TTC549 (cell line): Measurements from ENCODE around the gene SLC25A30.
A peak's percentile ranks its signal among the peaks of the same experiment; 100 is the strongest.

Experiments
- FAIRE-seq: peaks from 2 replicates; lab custom pipeline; 2012; peaks lifted over from hg19 to GRCh38; lab: Jason Lieb, UNC

The SLC25A30 gene

GRCh38 chr13:45417790-45418534 lies at the start of gene SLC25A30:
Gene SLC25A30, minus strand, starts transcription at chr13:45418373. Its CDS starts 6,948 bp downstream, at chr13:45411425.
- FAIRE-seq: no peak

GRCh38 chr13:45466359-45466758 lies 48.2 kb upstream of the SLC25A30 start:
- FAIRE-seq: no peak

- peak; percentile 94 for FAIRE-seq
Observed at GRCh38 chr13:45464687-45465453, 46.7 kb upstream of the SLC25A30 start, which contains the start of gene COG3. Gene COG3, plus strand, starts transcription at chr13:45464939. Its CDS starts 98 bp downstream, at chr13:45465037.

DNA sequence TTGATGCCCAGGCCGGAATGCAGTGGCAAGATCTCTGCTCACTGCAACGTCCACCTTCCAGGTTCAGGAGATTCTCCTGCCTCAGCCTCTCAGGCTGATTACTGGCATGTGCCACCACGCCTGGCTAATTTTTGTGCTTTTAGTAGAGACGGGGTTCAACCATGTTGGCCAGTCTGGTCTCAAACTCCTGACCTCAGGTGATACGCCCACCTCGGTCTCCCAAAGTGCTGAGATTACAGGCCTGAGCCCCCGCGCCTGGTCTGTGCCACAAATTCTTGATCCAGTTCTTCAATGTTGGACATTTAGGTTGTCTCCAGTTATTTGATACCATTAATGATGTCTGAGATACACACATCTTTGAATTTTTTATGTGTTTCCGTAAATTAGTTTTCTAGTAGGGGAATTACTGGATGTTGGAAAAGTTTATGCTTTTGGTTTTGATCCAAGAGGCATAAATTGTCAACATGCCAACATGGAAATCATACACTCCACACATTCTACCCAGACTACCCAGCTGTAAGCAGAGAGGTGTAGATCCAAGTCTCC lies 46.0 kb upstream of the SLC25A30 start:
- FAIRE-seq: no peak

GRCh38 chr13:45456196-45456972 lies 38.2 kb upstream of the SLC25A30 start:
- no peak for FAIRE-seq

DNA sequence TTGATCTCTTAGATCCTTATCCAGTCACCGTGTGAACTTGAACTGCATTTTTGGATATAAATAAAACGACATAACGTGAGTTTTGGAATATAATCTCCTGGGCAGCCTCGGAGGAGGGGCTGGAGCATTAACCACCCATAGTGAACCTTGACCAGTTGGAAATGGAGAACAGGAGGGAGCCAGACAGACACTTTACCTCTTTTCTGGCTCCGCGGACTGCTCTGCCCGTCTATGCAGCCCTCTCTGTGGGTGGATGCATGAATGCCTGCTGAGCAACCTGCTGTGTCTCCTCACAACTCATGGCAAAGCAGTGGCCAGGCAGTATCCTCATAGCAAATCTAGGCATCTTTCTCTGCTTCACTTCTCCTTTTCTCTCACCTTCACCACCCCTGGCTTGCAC lies 36.0 kb upstream of the SLC25A30 start:
- FAIRE-seq: no peak

DNA sequence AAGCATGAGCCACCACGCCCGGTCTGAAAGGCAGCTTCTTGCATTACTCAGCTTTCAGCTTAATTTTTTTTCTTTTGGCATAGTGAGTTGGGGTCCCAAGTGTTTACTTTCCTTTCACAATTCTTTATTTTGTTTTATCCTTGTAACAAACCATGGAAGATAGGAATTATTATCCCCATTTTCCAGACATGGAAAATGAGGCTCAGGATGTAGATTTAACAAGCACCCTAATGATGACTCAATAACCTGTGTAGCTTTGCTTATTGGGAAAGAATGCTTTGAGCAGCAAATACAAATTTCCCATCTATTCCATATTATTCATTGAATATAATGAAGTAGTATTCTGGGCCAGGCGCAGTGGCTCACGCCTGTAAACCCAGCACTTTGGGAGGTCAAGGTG lies 33.1 kb upstream of the SLC25A30 start:
- no peak for FAIRE-seq

DNA sequence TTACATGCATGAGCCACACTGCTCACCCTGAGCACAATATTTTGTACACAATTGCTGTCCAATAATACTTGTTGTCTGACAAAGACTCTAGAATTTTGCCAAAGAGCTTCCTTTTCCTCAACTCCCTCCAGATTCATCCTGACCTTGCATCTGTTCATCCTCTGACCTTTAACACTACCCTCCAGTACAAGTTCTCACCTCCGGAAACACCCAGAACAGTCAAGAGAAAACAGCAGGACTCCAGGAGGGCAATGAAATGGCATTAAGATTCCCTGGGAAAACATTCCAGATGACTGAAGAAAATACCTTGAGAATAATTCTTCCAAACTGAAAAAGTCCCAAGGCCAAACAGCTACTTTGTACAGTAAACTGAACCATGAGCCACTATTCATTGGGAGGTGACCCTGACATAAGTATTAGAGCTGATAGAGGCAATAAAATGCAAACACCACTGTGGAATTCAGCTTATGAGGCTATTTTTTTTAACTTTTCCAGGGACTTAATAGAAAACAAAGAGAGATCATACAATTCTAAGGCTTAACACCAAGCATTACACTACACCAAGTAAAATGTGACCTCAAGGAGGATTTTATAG lies 30.9 kb upstream of the SLC25A30 start:
- no peak for FAIRE-seq

DNA sequence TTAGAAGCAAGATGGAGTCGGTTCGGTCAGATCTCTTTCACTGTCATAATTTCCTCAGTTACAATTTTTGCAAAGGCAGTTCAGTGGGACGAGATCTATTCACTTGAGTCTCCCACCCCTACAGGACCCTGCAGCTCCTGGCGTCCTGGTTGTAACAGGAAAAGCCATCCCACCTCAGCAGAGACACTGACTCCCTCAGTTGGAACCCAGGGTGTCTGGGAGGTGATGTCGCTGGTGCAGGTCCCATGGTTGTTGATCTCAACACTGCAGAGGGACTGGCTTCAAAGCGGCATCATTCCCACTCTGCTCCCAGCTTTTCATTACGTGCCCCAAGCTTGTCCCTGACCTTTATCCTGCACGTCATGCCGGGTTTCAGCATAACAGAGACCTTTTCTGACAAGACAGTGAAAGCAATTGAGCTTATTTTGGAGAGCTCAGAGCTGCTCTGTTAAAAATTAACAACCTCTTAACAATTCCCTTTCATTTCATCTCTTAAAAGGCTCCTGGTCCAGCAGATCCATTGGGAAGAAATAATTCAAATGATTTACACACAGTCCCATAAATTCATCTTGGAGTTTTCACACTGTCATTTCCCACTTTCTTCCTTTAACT lies 29.0 kb upstream of the SLC25A30 start:
- FAIRE-seq: no peak

GRCh38 chr13:45446181-45446580 lies 28.0 kb upstream of the SLC25A30 start:
- FAIRE-seq: no peak

GRCh38 chr13:45445053-45445452 lies 26.9 kb upstream of the SLC25A30 start:
- FAIRE-seq: no peak

- FAIRE-seq: no peak
Observed at GRCh38 chr13:45441633-45442032, 23.5 kb upstream of the SLC25A30 start.

DNA sequence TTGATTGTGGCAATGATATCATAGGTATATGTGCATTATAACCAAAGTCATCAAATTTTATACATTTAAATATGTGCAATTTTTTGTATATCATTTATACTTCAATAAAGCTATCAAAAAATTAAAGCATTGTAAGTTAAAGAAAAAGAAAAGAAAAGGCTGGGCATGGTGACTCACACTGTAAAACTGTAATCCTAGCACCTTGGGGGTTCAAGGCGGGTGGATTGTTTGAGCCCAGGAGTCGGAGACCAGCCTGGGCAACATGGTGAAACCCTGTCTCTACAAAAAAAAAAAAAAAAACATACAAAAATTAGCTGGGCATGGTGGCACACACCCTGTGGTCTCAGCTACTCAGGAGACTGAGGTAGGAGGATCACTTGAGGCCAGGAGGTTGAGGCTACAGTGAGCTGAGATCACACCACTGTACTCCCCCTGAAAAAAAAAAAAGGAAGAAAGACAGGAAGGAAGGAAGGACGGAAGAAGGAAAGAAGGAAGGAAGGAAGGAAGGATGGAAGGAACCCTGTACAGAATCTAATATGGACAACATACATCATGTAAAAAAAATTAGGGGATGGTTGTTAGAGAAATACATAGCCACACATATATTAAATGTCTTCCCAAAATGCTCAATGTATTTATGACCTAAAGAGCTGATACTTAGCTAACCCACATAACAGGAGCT lies 21.7 kb upstream of the SLC25A30 start:
- FAIRE-seq: no peak

GRCh38 chr13:45439008-45439407 lies 20.8 kb upstream of the SLC25A30 start:
- FAIRE-seq: no peak

GRCh38 chr13:45437947-45438346 lies 19.8 kb upstream of the SLC25A30 start:
- FAIRE-seq: no peak

DNA sequence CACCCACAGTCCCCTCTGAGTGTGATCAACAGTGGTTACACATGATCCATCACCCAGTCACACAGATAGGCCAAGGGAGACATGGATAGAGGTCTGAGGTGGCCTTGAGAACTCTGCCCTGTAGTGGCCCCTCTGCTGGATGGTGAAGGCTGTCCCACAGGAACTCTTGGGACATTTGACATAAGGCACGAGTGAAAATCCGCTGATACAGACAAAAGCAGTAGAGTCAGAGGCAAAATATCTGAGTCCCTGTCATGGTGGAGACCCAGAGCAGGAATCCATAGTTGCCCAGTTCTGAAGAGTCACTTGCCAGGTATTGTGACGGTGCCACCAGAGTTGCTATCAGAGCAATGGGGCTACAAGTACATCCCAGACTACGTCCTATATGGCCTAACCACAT lies 18.8 kb upstream of the SLC25A30 start:
- FAIRE-seq: no peak

DNA sequence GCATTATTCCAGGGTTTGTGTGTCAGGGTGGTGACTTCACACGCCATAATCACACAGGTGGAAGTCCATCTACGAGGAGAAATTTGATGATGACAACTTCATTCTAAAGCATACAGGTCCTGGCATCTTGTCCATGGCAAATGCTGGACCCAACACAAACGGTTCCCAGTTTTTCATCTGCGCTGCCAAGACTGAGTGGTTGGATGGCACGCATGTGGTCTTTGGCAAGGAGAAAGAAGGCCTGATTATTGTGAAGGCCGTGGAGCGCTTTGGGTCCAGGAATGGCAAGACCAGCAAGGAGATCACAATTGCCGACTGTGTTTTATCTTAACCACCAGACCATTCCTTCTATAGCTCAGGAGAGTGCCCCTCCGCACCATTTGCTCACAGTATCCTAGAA lies 18.2 kb upstream of the SLC25A30 start:
- no peak for FAIRE-seq

GRCh38 chr13:45434556-45435371 lies 16.6 kb upstream of the SLC25A30 start:
- FAIRE-seq: no peak

- FAIRE-seq: no peak
Observed at GRCh38 chr13:45433381-45433790, 15.2 kb upstream of the SLC25A30 start.

- FAIRE-seq: no peak
Observed at GRCh38 chr13:45432737-45433380, 14.7 kb upstream of the SLC25A30 start.
